ENCODE results near the gene FGA.
"Not testable (repeated sequence)": the region's sequence is repeated elsewhere in the genome, so short reads cannot be mapped to it uniquely, and the experiment has no call there.

FGA gene

DNA sequence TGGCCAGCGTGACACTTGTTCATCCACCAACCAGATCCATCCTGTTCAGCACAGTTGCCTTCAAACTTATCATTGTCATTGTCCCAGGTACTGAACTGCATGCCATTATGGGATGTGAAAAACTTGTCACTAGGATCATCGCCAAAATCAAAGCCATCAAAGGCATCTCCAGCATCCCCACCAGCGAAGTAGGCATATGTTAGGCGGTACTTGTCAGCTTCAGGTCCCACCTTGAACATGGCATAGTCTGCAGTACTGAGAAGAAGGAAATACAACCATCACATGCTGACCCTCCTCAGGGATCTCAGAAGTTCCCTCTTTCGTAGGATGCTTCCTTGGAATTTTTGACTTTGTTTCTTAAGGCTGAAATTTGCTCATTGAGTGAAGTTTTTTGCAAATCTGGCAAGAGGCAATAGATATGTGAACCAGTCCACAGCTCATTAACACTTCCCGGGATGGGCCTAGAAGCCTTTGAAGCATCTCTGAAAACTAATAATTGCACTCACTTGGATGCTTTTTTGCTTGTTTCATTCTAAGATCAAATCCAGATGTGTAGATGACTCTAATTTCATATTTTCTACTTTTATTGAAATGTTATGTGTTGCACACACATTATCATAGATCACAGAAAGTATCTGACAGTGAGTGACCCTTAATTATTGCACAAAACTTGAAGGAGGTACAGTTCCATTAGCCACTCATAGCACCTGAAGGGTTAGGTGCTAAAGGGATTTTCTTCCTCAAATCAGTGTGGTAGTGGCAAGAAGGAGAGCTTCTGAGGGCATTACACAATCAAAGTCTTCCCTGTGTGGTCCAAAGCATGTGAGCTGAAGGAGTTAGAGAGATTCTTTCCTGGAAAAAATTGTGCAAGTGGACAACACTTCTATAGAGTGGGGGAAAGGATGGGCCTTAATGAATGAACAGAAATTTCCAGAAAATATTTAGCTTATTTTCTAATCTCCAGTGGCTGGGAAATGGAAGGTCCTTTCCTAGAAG, 16.5 kb upstream of the FGA start:
- DNase-seq (ENCODE audit: low spot score) = no peak

DNA sequence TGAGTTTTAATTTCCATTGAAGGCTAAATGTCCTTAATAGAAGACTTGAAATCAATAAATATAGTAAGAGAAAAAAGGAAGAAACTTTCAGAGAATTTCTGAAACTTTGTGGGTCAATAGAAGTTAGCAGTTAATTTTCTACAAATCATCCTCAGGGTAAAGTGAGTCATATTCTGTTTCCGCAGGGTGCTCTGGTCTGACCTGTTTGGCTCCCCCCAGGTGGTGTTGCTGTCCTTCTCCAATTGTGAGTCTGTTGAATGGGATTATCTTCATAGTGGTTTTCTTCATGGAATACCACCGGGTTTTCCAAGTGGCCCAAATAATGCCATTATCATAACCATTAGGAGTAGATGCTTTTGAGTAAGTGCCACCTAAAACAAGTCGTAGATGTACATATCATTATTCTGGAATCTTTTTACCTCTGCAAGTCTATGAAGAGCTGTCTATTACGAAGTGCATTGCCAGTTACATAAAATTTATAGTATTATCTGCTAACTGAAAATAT, 14.2 kb upstream of the FGA start:
- no peak for DNase-seq (ENCODE audit: low spot score)

DNA sequence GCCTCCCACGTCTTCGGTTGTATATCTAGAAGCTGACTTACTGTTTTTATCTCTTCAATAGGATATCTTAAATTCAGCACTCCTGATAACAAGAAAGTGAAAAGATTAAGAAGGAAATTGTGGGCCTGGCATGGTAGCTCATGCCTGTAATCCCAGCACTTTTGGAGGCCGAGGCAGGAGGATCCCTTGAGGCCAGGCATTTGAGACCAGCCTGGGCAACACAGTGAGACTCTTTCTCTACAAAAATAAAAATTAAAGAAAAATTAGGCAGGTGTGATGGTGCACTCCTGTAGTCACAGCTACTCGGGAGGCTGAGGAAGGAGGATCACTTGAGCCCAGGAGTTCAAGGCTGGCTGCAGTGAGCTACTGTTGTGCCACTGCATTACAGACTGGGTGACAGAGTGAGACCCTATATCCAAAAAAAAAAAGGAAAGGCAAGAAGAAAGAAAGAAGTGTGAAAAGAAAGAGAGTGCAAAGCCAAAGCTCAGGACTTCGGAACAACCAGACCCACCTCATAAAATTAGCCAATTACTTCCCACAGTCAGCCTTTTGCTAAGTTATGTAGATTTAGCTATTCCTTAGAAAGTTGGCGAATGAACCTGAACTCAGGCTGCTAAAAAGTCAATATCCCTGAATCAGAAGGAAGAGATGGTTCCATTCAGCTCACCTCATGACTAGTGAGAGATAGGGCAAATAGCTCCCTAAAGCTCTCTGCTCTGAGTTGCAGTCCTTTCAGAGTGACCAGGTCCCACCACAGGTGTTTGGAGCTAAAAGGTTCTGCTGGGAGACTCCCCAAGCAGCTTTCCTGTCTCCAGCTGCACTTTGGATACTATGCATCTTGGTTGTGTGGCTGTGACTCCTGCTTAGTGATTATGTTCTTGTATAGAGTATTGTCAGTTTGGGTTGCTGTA, 12.7 kb upstream of the FGA start:
- DNase-seq (ENCODE audit: low spot score) = no peak

DNA sequence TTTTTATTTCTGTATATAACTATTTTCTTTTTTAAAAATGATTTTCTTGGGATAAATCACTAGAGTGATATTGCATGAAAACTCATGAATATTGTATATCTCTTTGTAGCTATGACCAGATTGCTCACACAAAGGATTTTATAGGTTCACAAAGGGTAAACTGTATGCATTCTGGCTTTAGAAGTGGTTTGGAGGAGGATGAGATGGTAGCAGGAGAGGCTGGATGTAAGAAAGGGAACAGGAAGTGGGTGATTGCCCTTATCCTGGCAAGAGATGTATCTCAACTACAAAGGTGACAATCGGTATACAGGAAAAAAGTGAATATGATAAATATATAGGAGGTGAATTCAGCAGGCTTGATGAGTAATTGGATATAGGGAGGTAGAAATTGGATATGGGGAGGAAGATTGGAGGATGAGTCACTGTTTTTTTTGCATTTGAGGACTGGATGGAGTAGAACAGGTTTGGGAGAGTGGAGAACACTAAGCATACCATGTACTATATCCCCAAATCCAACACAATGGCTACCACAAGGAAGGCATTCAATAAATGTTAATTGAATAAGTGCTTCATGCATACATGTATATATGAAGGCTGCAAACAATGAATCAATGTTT, 12.0 kb upstream of the FGA start:
- no peak for DNase-seq (ENCODE audit: low spot score)

DNA sequence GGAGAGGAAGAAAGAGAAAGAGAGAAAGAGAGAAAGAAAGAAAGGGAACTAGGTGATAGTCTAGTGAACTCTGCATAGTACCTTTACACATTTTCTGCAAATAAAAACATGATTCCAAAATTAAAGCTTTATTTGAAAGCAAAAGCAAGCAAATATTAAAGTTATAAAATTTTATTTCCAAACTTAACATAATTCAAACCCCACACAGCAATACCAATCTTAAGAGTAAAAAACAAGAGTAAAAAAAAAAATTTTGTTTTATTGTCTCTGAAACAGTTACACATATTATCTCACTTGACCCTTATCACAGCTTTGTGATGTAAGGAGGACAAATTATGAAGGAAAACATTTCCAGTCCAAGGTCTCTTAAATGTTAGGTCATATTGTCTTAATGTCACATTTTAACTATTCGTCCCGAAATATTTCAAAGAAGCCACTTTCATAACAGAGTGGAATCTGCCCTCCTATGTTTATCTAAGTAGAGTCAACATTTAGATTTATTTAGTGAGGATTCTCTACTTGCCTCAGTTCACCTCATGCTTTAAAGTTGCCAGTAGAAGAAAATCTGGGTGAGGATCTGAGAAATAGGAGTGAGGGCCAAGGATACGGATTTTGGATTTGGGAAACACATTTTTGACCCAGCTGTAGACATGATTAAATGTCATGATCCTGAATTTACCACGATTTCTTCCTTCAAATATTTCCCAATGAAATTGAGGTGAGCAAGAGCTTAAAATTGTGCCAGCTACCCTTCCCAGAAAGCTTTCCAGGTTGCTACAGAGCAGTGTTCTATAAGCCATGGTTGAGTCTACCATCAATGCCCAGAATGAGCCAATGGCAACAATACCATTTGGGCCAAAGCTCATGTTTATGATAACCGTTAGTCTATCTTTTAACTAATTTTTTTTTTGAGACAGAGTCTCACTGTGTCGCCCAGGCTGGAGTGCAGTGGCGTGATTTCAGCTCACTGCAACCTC, 7.5 kb upstream of the FGA start:
- DNase-seq (ENCODE audit: low spot score) = no peak

DNA sequence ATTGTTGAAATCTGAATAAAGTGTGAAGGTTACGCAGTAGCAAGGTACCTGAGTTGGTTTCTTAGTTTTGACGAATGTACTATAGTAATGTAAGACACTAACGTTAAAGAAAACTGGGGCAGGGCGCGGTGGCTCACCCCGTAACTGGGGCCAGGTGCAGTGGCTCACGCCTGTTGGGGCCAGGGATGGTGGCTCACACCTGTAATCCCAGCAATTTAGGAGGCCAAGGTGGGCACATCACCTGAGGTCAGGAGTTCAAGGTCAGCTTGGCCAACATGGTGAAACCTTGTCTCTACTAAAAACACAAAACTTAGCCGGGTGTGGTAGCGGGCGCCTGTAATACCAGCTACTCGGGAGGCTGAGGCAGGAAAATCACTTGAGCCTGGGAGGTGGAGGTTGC, 6.7 kb upstream of the FGA start:
- not testable (repeated sequence) for DNase-seq (ENCODE audit: low spot score)

DNA sequence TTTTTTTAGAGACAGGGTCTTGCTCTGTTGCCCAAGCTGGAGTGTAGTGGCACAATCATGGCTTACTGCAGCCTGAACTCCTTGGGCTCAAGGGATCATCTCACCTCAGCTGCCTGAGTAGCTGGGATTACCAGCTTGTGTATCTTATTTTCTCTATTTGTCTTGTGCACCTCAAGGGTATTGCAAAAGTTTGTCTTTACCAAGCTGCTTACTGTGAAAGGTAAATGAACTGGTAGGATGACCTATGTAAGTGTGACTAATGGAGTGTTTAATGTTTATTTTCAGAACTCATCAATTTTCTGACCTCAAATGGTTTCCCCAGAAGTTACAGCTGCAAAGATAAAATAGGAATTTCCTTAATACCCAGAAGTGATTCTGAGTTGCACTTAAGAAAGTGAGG, 5.3 kb upstream of the FGA start:
- no peak for DNase-seq (ENCODE audit: low spot score)

DNA sequence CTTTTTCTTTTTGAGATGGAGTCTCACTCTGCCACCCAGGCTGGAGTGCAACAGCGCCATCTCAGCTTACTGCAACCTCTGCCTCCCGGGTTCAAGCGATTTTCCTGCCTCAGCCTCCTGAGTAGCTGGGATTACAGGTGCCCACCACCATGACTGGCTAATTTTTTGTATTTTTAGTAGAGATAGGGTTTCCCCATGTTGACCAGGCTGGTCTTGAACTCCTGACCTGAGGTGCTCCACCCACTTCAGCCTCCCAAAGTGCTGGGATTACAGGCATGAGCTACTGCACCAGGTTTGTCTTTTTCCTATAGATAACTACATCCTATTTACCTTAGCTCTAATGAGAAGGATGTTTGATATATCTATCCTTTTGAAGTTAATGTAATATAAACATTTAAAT, 3.8 kb upstream of the FGA start:
- DNase-seq (ENCODE audit: low spot score) = not testable (repeated sequence)

DNA sequence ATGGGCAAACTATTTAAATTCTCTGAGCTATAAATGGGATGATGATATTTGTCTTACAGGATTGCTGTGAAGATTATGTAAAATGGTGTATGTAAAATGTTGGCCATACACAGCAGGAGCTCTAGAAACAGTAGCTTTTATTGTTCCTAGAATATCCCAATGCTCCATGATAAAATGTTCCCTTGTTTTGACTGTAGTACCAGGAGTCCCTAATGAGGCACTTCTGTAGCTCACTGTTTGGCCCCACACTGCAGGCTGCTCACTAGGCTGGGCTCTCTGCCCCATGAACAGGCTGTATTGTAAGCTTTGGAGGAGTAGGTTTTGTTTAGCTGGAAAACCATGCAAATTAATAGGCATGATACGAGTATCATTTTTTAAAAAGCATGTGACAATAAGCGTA, 3.3 kb upstream of the FGA start:
- no peak for DNase-seq (ENCODE audit: low spot score)

DNA sequence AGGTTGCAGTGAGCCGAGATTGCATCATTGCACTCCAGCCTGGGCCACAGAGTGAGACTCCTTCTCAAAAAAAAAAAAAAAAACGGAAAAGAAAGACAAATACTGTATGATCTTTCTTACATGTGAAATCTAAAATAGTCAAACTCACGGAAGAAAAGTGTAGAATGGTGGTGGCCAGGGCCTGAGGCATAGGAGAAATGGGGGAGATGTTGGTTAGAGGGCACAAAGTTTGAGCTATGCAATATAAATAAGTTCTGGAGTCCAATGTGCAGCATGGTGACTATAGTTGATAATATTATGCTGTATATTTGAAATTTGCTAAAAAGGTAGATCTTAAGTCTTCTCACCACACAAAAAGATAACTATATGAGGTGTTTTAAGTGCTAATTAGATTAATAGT, 1.3 kb upstream of the FGA start:
- DNase-seq (ENCODE audit: low spot score) = no peak

DNA sequence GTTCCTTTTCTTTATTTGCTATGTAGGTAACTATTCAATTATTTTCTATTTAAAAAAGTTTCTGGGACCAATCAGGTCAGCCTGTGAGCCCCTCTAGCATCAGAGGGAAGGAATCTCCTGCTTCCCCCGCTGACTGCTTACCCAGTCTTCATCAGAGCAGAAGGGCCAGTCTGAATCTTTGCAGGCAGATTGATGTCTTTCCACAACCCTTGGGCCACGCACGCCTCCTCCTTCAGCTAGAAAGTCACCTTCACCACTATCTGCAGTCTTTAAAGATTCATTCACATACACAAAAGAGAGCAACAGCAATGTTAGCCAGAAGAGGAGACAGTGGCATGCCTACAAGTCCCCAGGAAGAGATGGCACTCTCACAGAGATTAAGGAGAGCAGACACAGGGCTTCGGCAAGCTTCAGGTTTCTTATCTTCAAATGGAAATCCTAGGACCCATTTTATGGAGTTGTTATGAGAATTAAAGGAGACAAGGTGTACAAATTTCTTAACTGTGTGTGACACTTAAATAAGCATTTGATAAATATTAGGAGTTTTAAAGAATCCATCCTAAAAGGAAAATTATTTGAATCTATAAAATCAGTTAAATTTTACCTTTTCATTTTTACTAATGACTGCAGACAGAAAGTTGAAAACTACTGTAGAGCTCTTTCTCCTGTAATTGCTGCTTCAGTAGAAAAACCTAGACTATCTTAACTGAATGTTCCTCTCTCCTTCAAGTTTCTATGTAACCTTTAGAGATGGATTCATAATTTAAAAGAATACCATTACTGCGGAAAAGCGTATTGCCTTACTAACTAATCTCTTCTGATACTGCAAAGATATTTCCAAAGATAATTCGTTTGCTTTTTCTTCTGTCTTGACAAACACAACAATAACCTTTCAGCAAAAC, 995 bp downstream of the FGA start:
- no peak for DNase-seq (ENCODE audit: low spot score)

DNA sequence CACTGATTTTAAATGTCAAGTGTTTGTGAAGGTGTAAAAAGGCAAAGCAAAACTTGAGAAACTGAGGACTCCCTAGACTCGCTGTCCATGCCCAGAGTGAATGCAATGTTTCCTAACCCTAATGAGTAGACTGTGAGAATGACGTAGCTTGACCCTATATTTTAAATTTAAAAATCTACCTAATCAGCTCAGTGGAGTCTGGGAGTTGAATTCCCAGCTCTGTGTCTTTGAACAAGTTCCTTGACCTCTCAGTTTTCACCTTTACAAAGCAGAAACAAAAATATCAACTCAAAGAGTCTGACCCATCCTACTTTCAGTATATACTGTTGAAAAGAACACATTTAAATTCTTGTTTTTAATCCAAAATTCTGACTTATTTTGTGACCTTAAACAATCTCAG, 2.3 kb downstream of the FGA start:
- no peak for DNase-seq (ENCODE audit: low spot score)

DNA sequence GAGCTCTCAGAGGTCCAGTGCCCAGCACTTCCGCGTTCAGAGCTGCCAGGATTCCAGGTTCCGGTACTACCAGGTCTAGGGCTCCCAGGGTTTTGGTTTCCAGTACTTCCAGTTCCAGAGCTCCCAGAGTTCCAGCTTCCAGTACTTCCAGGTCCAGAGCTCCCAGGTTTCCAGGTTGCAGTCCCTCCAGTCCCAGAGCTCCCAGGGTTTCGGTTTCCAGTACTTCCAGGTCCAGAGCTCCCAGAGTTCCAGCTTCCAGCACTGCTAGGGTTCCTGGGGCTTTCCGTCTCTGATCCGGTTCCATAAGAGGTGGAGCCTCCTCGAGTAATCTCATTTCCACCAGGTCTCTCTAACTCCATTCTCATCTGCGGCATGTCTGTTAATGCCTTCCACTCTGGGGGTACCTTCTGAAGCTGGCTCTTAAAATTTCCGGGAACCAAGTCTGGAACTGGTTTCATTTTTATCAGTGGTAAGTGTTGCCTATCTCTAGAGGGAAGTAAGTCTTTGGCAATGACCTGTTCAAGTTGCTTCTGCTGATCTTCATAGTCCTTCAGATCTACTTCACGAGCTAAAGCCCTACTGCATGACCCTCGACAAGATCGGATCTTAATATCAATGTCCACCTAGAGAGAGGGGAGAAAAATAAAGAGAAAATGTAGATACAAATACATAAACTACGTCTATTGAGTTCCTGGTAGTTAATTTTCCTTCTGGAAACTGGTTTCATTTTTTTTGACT, 4.1 kb downstream of the FGA start:
- DNase-seq (ENCODE audit: low spot score) = no peak

DNA sequence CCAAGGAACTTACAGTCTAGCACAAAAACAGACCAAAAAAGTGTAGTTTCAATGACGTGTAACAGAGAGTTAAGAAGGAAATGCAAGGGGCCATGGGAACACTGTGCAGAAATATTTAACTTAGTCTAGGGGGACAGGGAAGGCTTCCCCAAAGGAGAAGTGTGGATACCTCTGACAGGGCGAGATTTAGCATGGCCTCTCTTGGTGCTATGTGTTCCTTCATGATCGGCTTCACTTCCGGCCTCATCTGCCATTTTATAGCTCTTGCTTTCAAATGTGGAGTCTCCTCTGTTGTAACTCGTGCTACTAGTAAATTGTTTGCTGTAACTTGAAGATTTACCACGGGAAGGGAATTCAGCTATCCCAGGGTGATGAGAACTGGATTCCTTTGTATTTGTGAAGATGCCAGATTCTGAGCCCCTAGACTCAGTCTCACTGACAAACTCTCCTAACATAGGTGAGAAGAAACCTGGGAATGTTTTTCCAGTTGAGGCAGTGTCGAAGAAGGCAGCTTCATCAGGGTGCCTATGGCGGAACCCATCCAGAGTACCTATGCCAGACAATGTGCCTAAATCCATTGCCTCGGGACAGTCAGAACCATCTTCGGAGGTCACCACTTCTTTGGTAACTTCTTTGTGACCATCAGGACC, 5.0 kb downstream of the FGA start:
- no peak for DNase-seq (ENCODE audit: low spot score)

DNA sequence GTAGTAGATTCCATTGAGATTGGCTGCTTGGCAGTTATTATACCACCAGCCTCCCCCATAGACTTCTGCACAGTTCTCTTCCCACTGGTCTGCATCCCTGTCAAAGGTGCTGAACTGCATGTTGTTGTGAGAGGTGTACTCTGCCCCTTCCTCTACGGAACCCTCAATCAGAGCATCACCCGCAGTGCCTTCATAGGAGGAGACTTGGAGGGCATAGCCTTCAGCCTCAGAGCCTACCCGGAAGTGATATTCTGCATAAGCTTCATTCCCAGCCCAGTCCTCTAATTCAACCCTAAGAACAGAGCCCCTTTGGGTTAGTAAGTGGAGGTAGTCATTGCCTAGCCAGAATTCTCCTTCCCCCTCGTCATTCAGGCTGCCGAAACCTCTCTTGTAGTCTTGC, 6.3 kb downstream of the FGA start:
- no peak for DNase-seq (ENCODE audit: low spot score)

DNA sequence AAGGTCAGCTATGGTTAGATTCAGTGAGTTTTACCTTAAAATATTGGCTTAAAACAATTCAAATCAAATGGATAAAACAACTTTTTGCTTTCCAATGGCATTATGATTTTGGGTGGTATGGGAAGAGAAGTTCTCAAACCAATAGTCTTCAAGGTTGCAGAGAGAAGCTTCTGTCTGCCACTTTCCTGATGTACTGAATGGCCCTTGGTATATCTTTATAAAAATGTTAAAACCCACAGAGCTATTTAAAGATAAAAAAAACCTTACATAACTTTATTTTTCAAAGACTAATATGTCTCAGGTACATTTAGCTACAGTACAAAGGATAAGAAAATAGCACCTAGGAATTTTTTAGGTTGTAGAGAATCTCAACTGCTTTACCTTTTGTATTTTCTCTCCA, 6.9 kb downstream of the FGA start:
- DNase-seq (ENCODE audit: low spot score) = no peak

DNA sequence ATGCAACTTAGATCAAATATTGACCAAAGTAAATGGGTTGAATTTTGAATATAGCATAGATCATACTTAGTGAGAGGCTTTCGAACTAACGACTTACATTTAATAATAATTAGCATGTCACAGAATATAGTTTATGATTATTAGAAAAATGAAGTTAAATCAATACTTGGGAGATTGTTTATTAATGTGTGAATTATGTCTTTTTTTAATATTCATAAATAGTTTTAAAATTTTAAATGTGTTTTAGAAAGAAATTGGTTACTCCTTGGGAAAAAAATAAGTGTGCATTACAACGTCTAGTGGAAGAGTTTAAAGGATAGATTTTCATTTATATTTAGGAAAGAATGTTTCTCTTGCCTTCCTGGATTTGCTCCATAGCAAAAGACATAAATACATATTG, 7.3 kb downstream of the FGA start:
- DNase-seq (ENCODE audit: low spot score) = no peak

DNA sequence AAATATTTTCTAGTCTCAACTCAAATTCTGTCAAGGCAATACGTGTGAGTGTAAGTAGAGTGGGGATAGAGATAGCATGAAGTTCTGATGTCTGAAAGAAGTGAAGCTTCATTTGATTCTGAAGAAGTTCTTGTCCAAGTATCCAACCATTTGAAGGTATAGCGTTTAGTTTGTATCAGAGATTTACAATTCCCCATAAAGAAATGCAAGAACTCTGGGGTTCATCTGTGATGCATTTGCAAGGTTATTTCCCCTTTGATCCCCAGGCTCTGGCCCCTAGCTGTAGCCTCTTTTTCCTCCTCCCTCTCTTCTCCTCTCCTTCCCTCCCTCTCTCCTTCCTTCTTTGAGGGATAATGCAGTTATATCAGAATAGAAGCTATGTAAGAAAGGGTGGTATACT, 7.8 kb downstream of the FGA start:
- DNase-seq (ENCODE audit: low spot score) = no peak

DNA sequence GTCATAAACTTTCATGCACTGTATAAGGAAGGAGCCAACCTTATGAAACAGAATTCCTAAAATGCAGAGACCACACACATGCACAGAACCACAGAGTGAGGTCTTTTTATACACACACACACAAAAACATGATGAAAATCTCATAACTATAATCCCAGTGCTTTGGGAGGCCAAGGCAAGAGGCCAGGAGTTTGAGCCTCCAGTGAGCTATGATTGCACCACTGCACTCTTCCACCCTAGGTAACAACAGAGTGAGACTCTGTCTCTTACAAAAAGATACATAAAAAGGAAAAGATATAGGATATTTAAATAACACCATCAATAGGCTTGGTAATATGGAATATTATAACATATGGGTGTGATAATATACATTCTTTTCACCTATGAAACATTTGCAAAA, 10.6 kb downstream of the FGA start:
- DNase-seq (ENCODE audit: low spot score) = no peak
